H1 (cell line): Measurements from ENCODE around the gene AGBL4. TPM values are rescaled to one million over a fixed set of nuclear protein-coding genes. Genes with fewer than 3 reads are reported as not detected.

Experiments used
- CTCF ChIA-PET: fragments of 300-600 bp; sonication (Branson Sonifier 250); formaldehyde crosslinking; loops from one replicate; lab custom pipeline; 2021; ENCODE audit not compliant: partially characterized antibody; lab: Charles Lee
- POLR2A ChIA-PET: fragments of 300-600 bp; sonication (Branson Sonifier 250); formaldehyde crosslinking; loops from one replicate; lab custom pipeline; 2021; ENCODE audit warnings: inconsistent platforms; ENCODE audit not compliant: partially characterized antibody; lab: Charles Lee
- DNase-seq, 2 experiments: peaks; one replicate each; pipeline versions ENCODE4 v3.0.0 to v3.0.0-alpha.2; 2010 to 2022; ENCODE audit warnings: low spot score in 2 of 2, low read depth in 1 of 2, mixed read lengths in 1 of 2
- FAIRE-seq: peaks from 2 replicates; lab custom pipeline; 2011; peaks lifted over from hg19 to GRCh38; lab: Jason Lieb, UNC
- H2AFZ ChIP-seq: 2 replicates; pipeline ENCODE4 v1.8.1; 2012; ENCODE audit warnings: low read length, inconsistent platforms
- H2AK5ac ChIP-seq: 2 replicates; pipeline ENCODE4 v1.6.1; 2013; ENCODE audit warnings: low read depth, low read length
- H2BK120ac ChIP-seq: replicated peaks from 2 replicates; pipeline ENCODE3; 2013; ENCODE audit warnings: low read depth, low read length, inconsistent platforms
- H2BK12ac ChIP-seq: 2 replicates; pipeline ENCODE4 v1.6.1; 2013; ENCODE audit warnings: low read depth, low read length
- H2BK15ac ChIP-seq: 2 replicates; pipeline ENCODE4 v1.6.1; 2013; ENCODE audit warnings: low read length
- H2BK20ac ChIP-seq: 2 replicates; pipeline ENCODE4 v1.6.1; 2013; ENCODE audit warnings: low read length
- H2BK5ac ChIP-seq: 2 replicates; pipeline ENCODE4 v1.6.1; 2013; ENCODE audit warnings: low read depth, low read length
- H3K14ac ChIP-seq: 2 replicates; pipeline ENCODE4 v1.6.1; 2013; ENCODE audit warnings: inconsistent platforms; ENCODE audit not compliant: insufficient read length
- H3K18ac ChIP-seq: 2 replicates; pipeline ENCODE4 v1.6.1; 2013; ENCODE audit warnings: low read length; ENCODE audit errors: extremely low read depth
- H3K23ac ChIP-seq: 2 replicates; pipeline ENCODE4 v1.6.1; 2013; ENCODE audit warnings: inconsistent platforms; ENCODE audit not compliant: insufficient read length
- H3K23me2 ChIP-seq: 2 replicates; pipeline ENCODE4 v1.6.1; 2013; ENCODE audit warnings: low read depth, low read length
- H3K27ac ChIP-seq: 2 replicates; pipeline ENCODE4 v1.6.1; 2011; ENCODE audit warnings: low read depth, low read length, inconsistent platforms
- H3K27me3 ChIP-seq, 4 experiments: replicated peaks in 1 of 4; 1 replicate in 1 of 4; 2 replicates in 3 of 4; pipeline versions ENCODE4 v1.6.1 to v1.8.1; 2011 to 2013; ENCODE audit warnings: low read length in 3 of 4, mild to moderate bottlenecking in 3 of 4, inconsistent platforms in 2 of 4, mixed read lengths in 2 of 4, moderate library complexity in 1 of 4; ENCODE audit not compliant: control insufficient read depth in 3 of 4, insufficient read depth in 3 of 4; ENCODE audit errors: extremely low read depth in 1 of 4
- H3K36me3 ChIP-seq, 4 experiments: 2 replicates each; pipeline versions ENCODE4 v1.6.1 to v1.8.1; 2011 to 2013; ENCODE audit warnings: mild to moderate bottlenecking in 4 of 4, low read length in 3 of 4, moderate library complexity in 2 of 4, control low read depth in 1 of 4, inconsistent platforms in 1 of 4; ENCODE audit not compliant: insufficient read depth in 4 of 4, control insufficient read depth in 2 of 4
- H3K4ac ChIP-seq: replicated peaks from 2 replicates; pipeline ENCODE3; 2013; ENCODE audit warnings: low read length, low read depth, mixed read lengths, inconsistent platforms; ENCODE audit not compliant: insufficient read length
- H3K4me1 ChIP-seq, 4 experiments: replicated peaks in 1 of 4; 1 replicate in 1 of 4; 2 replicates in 3 of 4; pipeline versions ENCODE4 v1.6.1 to v1.8.1; 2011 to 2013; ENCODE audit warnings: low read length in 3 of 4, inconsistent platforms in 2 of 4, mixed read lengths in 1 of 4; ENCODE audit not compliant: insufficient read depth in 4 of 4, control insufficient read depth in 3 of 4
- H3K4me2 ChIP-seq, 2 experiments: 2 replicates each; pipeline versions ENCODE4 v1.6.1 to v1.8.1; 2011 to 2013; ENCODE audit warnings: low read depth in 2 of 2, low read length in 2 of 2, control low read depth in 1 of 2, inconsistent platforms in 1 of 2, mild to moderate bottlenecking in 1 of 2; ENCODE audit not compliant: insufficient read depth in 1 of 2
- H3K4me3 ChIP-seq, 4 experiments: fragments of 200-600, 300-600 bp in 1 of 4; sonication (generic), shearing (Covaris generic), sonication (Bioruptor Twin) in 1 of 4; 2 replicates each; pipeline versions ENCODE4 v1.5.1 to v1.8.1; 2011 to 2016; ENCODE audit warnings: low read length in 4 of 4, low read depth in 3 of 4, control low read depth in 2 of 4, inconsistent platforms in 2 of 4, mild to moderate bottlenecking in 2 of 4, mixed read lengths in 1 of 4, moderate library complexity in 1 of 4; ENCODE audit not compliant: insufficient read depth in 2 of 4; ENCODE audit errors: extremely low read depth in 1 of 4
- H3K56ac ChIP-seq: replicated peaks from 2 replicates; pipeline ENCODE3; 2013; ENCODE audit warnings: low read depth, mild to moderate bottlenecking, mixed read lengths, low read length, inconsistent platforms; ENCODE audit not compliant: insufficient read length
- H3K79me1 ChIP-seq: 2 replicates; pipeline ENCODE4 v1.6.1; 2013; ENCODE audit warnings: low read depth, low read length, control low read depth
- H3K79me2 ChIP-seq, 2 experiments: 2 replicates each; pipeline versions ENCODE4 v1.6.1 to v1.8.1; 2012 to 2013; ENCODE audit warnings: low read length in 2 of 2, mild to moderate bottlenecking in 2 of 2, inconsistent platforms in 1 of 2; ENCODE audit not compliant: insufficient read depth in 2 of 2, control insufficient read depth in 1 of 2
- H3K9ac ChIP-seq, 4 experiments: replicated peaks in 1 of 4; 1 replicate in 1 of 4; 2 replicates in 3 of 4; pipeline versions ENCODE4 v1.6.1 to v1.8.1; 2011 to 2013; ENCODE audit warnings: low read depth in 3 of 4, low read length in 3 of 4, control low read depth in 2 of 4, mild to moderate bottlenecking in 2 of 4, moderate library complexity in 2 of 4, inconsistent platforms in 1 of 4; ENCODE audit errors: extremely low read depth in 1 of 4
- H3K9me3 ChIP-seq, 2 experiments: 2 replicates each; pipeline versions ENCODE4 v1.6.1 to v1.8.1; 2012 to 2013; ENCODE audit warnings: mild to moderate bottlenecking in 2 of 2, moderate library complexity in 2 of 2, control low read depth in 1 of 2, inconsistent platforms in 1 of 2, low read depth in 1 of 2, low read length in 1 of 2, mixed read lengths in 1 of 2; ENCODE audit not compliant: insufficient read depth in 2 of 2
- H4K20me1 ChIP-seq, 2 experiments: replicated peaks in 1 of 2; 2 replicates each; pipeline versions ENCODE3 to v1.8.1; 2011 to 2013; ENCODE audit warnings: inconsistent platforms in 2 of 2, low read length in 2 of 2, mild to moderate bottlenecking in 1 of 2; ENCODE audit not compliant: insufficient read depth in 2 of 2, control insufficient read depth in 1 of 2
- H4K5ac ChIP-seq: 2 replicates; pipeline ENCODE4 v1.6.1; 2013; ENCODE audit warnings: low read length, low read depth, mixed read lengths, inconsistent platforms; ENCODE audit not compliant: insufficient read length
- H4K8ac ChIP-seq: 2 replicates; pipeline ENCODE4 v1.8.0; 2013; ENCODE audit warnings: mild to moderate bottlenecking, moderate library complexity, low read length, inconsistent platforms; ENCODE audit not compliant: insufficient read depth; ENCODE audit errors: extremely low read depth
- H4K91ac ChIP-seq: replicated peaks from 2 replicates; pipeline ENCODE3; 2013; ENCODE audit warnings: low read length, mixed read lengths, inconsistent platforms; ENCODE audit not compliant: insufficient read length
- CHD2 ChIP-seq: IDR thresholded peaks from 2 replicates; pipeline ENCODE4 v1.6.1; 2012; ENCODE audit warnings: low read length, improper control_type of control experiment
- GTF2F1 ChIP-seq: IDR thresholded peaks from 2 replicates; pipeline ENCODE4 v1.6.1; 2012; ENCODE audit warnings: low read depth, low read length, improper control_type of control experiment, borderline replicate concordance
- HDAC2 ChIP-seq, 2 experiments: fragments of 300-600 bp in 1 of 2; sonication (generic) in 1 of 2; IDR thresholded peaks; 2 replicates each; pipeline ENCODE4 v1.6.1; 2011 to 2012; ENCODE audit warnings: low read depth in 2 of 2, low read length in 2 of 2, mild to moderate bottlenecking in 2 of 2, moderate library complexity in 2 of 2, borderline replicate concordance in 1 of 2, inconsistent platforms in 1 of 2
- HDAC6 ChIP-seq: IDR thresholded peaks from one replicate; pipeline ENCODE4 v1.7.1; 2012; ENCODE audit warnings: low read depth, mild to moderate bottlenecking, inconsistent platforms, low read length, moderate library complexity
- JUN ChIP-seq: IDR thresholded peaks from 2 replicates; pipeline ENCODE4 v1.6.1; 2011; ENCODE audit warnings: low read depth, mild to moderate bottlenecking, improper control_type of control experiment, low read length
- JUND ChIP-seq: IDR thresholded peaks from 2 replicates; pipeline ENCODE4 v1.6.1; 2011; ENCODE audit warnings: mild to moderate bottlenecking, improper control_type of control experiment, low read length
- KDM1A ChIP-seq: fragments of 200-600, 300-600 bp; sonication (generic); IDR thresholded peaks from 2 replicates; pipeline ENCODE4 v1.7.1; 2016; ENCODE audit warnings: mild to moderate bottlenecking, low read length, borderline replicate concordance
- TAF7 ChIP-seq: optimal IDR thresholded peaks from 2 replicates; pipeline ENCODE3; 2011; ENCODE audit warnings: low read depth, mild to moderate bottlenecking, inconsistent platforms, low read length, moderate library complexity, borderline replicate concordance
- TBP ChIP-seq: IDR thresholded peaks from 2 replicates; pipeline ENCODE4 v1.6.1; 2011; ENCODE audit warnings: low read depth, low read length, improper control_type of control experiment
- WGBS, 2 experiments: shearing (Covaris generic) in 1 of 2; methylation state at CpG; one replicate each; pipeline versions ENCODE4 v1.1.6 to v1.1.7; 2013 to 2015; ENCODE audit warnings: low lambda C conversion rate in 2 of 2, mixed read lengths in 2 of 2, inconsistent platforms in 1 of 2, low coverage in 1 of 2, missing lambda C conversion rate in 1 of 2; ENCODE audit not compliant: insufficient replicate concordance in 2 of 2, insufficient coverage in 1 of 2, insufficient read length in 1 of 2; ENCODE audit errors: extremely low coverage in 1 of 2, missing lambda C conversion rate in 1 of 2; 5-methylcytosine and 5-hydroxymethylcytosine counted together
- polyA plus RNA-seq, 7 experiments: library from polyadenylated mRNA; depleted of rRNA in 3 of 7; stranded (reverse) in 5 of 7; unstranded in 2 of 7; fragments of >200 nt in 5 of 7; fragments of 200-250 nt in 2 of 7; gene quantifications; 1 replicate in 5 of 7; 2 replicates in 1 of 7; 4 replicates in 1 of 7; pipeline versions ENCODE4 v1.2.1 to v1.2.3, GENCODE V29; 2011 to 2013; ENCODE audit warnings: missing spikeins in 2 of 7, mixed read lengths in 2 of 7
- total RNA-seq: library from RNA; stranded (reverse); fragmentation: NEBNext Ultra II Directional; extraction: Animal tissue kit (Norgen Biotek cat#: 25700); gene quantifications from 2 replicates; pipeline ENCODE4 v1.2.1, GENCODE V29; 2021
- TF ChIP-seq, protein P1 (sequence below): IDR thresholded peaks from 2 replicates; pipeline ENCODE4 v1.6.1; 2011; ENCODE audit warnings: low read depth, mild to moderate bottlenecking, low read length; ENCODE audit not compliant: insufficient read depth
- TF ChIP-seq, protein P2 (sequence below): IDR thresholded peaks from 2 replicates; pipeline ENCODE4 v1.6.1; 2012; ENCODE audit warnings: inconsistent platforms
- TF ChIP-seq, protein P3 (sequence below): IDR thresholded peaks from 2 replicates; pipeline ENCODE4 v1.6.1; 2011; ENCODE audit warnings: low read length, improper control_type of control experiment

The AGBL4 gene
- total and polyA plus RNA-seq, 2 of the 8 experiments (the other 6 are each of a cell fraction or from before 2014, with no cell fraction given) = 0.41 to 0.45 TPM

DNA sequence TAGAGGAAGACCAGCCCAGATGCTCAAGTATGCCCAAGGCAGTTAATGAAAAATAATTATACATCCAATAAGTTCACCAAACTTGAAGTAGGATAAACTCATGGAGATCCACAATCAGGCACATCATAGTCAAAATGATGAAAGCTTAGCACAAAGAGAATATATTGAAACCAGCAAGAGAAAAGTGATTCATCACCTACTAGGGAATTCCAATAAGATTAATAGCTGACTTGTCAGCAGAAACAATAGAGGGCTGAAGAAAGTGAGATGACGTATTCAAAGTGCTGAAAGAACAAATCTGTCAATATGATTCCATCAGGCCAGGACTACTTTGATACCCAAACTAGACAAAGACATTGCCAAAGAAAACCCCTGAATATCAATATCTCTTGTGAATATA, 995.4 kb downstream of the AGBL4 start:
- Histone ChIP-seq H3K79me1 (no peaks in the 10 kb centered on the region), H3K18ac (no peak overlapping the region), H3K4me2 (no peak overlapping the region), H3K9me3 (peaks cover 60 to 66% of the 10 kb centered on the region in 2 experiments), H2AK5ac (no peak overlapping the region), H4K8ac (no peak overlapping the region), H2BK12ac (no peak overlapping the region), H3K23me2 (no peaks in the 10 kb centered on the region), H2BK20ac (no peak overlapping the region), H3K4ac (no peak overlapping the region), H4K5ac (no peak overlapping the region), H2BK5ac (no peak overlapping the region), H3K27ac (no peak overlapping the region), H3K36me3 (no peaks in the 10 kb centered on the region), H4K20me1 (no peaks in the 10 kb centered on the region), H3K27me3 (no peaks in the 10 kb centered on the region), H2BK120ac (no peak overlapping the region), H3K4me3 (no peak overlapping the region), H3K9ac (no peak overlapping the region), H3K14ac (no peak overlapping the region), H3K56ac (no peak overlapping the region), H2BK15ac (no peak overlapping the region), H3K79me2 (no peaks in the 10 kb centered on the region), H2AFZ (no peak overlapping the region), H4K91ac (no peak overlapping the region), H3K23ac (no peak overlapping the region), H3K4me1 (no peaks in the 10 kb centered on the region)
- 94% methylated on average over 1 of the region's 1 CpG; no CpG with 5 or more reads in 1 of the 2 experiments for WGBS, 2 experiments
- ChIA-PET CTCF (interaction anchor here (1.1 to 1.5 kb wide), 2 partner anchors 14 to 17 kb away, joined by 3 read pairs; no protein-coding TSS in a partner anchor), POLR2A (no interaction called here)
- no peak for FAIRE-seq
- TF ChIP-seq HDAC6 = no peak
- no peak for TF ChIP-seq CHD2
- TF ChIP-seq KDM1A = no peak
- TF ChIP-seq, protein P1, sequence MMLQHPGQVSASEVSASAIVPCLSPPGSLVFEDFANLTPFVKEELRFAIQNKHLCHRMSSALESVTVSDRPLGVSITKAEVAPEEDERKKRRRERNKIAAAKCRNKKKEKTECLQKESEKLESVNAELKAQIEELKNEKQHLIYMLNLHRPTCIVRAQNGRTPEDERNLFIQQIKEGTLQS = no peak
- TF ChIP-seq, protein P2, sequence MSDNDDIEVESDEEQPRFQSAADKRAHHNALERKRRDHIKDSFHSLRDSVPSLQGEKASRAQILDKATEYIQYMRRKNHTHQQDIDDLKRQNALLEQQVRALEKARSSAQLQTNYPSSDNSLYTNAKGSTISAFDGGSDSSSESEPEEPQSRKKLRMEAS = no peak
- no peak for TF ChIP-seq JUN
- TF ChIP-seq JUND = no peak
- TF ChIP-seq TAF7 = no peak
- no peak for TF ChIP-seq TBP
- no peak for TF ChIP-seq HDAC2 (IDR thresholded peaks at IDR 0.05; ENCODE audit: borderline replicate concordance in 1 of 2, low read depth in 2 of 2, low read length in 2 of 2)
- no peak for TF ChIP-seq GTF2F1
- TF ChIP-seq, protein P3, sequence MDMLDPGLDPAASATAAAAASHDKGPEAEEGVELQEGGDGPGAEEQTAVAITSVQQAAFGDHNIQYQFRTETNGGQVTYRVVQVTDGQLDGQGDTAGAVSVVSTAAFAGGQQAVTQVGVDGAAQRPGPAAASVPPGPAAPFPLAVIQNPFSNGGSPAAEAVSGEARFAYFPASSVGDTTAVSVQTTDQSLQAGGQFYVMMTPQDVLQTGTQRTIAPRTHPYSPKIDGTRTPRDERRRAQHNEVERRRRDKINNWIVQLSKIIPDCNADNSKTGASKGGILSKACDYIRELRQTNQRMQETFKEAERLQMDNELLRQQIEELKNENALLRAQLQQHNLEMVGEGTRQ = no peak
- DNase-seq = no peak
